CD4-positive, CD25-positive, alpha-beta regulatory T cell (primary cell): ENCODE results near the gene RTL10. TPM values are rescaled to one million over a fixed set of nuclear protein-coding genes. Genes with fewer than 3 reads are reported as not detected.
"Not testable (repeated sequence)": the region's sequence is repeated elsewhere in the genome, so short reads cannot be mapped to it uniquely, and the experiment has no call there.

Experiments used
- ATAC-seq, 2 donors: fragments of 150-1000 bp; cut with Tn5 transposase; one replicate each; pipeline ENCODE4 v1.10.0; 2021; ENCODE audit warnings: low read depth in 2 of 2, moderate number of reproducible peaks in 2 of 2, moderate library complexity in 1 of 2
- DNase-seq, 3 donors: peaks; one replicate each; pipeline versions ENCODE4 v3.0.0 to v3.0.0-alpha.2; 2012 to 2022; ENCODE audit warnings: mixed read lengths in 1 of 3
- H3K27ac ChIP-seq: one replicate; pipeline ENCODE4 v1.7.0; 2013; ENCODE audit warnings: mild to moderate bottlenecking, low read length; ENCODE audit not compliant: insufficient read depth, poor library complexity, severe bottlenecking
- H3K27me3 ChIP-seq: one replicate; pipeline ENCODE4 v1.7.0; 2013; ENCODE audit warnings: low read length; ENCODE audit not compliant: control insufficient read depth, insufficient read depth
- H3K36me3 ChIP-seq: one replicate; pipeline ENCODE4 v1.7.0; 2013; ENCODE audit warnings: mild to moderate bottlenecking, low read length, moderate library complexity; ENCODE audit not compliant: control insufficient read depth, insufficient read depth
- H3K4me1 ChIP-seq: 2 replicates; pipeline ENCODE4 v1.7.0; 2013; ENCODE audit warnings: mild to moderate bottlenecking, low read length; ENCODE audit not compliant: insufficient read depth, control insufficient read depth, poor library complexity, severe bottlenecking
- H3K4me3 ChIP-seq: one replicate; pipeline ENCODE4 v1.7.0; 2013; ENCODE audit warnings: low read depth, mild to moderate bottlenecking, low read length, moderate library complexity
- H3K9me3 ChIP-seq, 2 experiments: 1 replicate in 1 of 2; 2 replicates in 1 of 2; pipeline ENCODE4 v1.7.0; 2013; ENCODE audit warnings: low read length in 2 of 2, mild to moderate bottlenecking in 1 of 2, moderate library complexity in 1 of 2; ENCODE audit not compliant: control insufficient read depth in 2 of 2
- H3K27ac Mint-ChIP-seq, 3 donors: one replicate each; pipeline ENCODE4 v1.8.0; 2020 to 2022; ENCODE audit warnings: mild to moderate bottlenecking in 3 of 3, mixed read lengths in 3 of 3, moderate library complexity in 2 of 3
- H3K27me3 Mint-ChIP-seq: one replicate; pipeline ENCODE4 v1.8.0; 2022; ENCODE audit warnings: mild to moderate bottlenecking, mixed read lengths
- H3K36me3 Mint-ChIP-seq: one replicate; pipeline ENCODE4 v1.8.0; 2020; ENCODE audit warnings: mixed read lengths
- H3K4me1 Mint-ChIP-seq, 4 donors: one replicate each; pipeline ENCODE4 v1.8.0; 2020 to 2022; ENCODE audit warnings: mixed read lengths in 4 of 4, mild to moderate bottlenecking in 1 of 4
- H3K4me3 Mint-ChIP-seq, 4 donors: one replicate each; pipeline ENCODE4 v1.8.0; 2020 to 2022; ENCODE audit warnings: mild to moderate bottlenecking in 4 of 4, mixed read lengths in 4 of 4, moderate library complexity in 3 of 4
- H3K9me3 Mint-ChIP-seq, 7 donors: one replicate each; pipeline ENCODE4 v1.8.0; 2020 to 2022; ENCODE audit warnings: mixed read lengths in 7 of 7, mild to moderate bottlenecking in 3 of 7, moderate library complexity in 2 of 7
- polyA plus RNA-seq, 4 donors: library from polyadenylated mRNA; unstranded; fragments of 300-500 nt; fragmentation: Illumina TruSeq; gene quantifications; one replicate each; pipeline ENCODE4 v1.2.3, GENCODE V29; 2021
- total RNA-seq: library from RNA; stranded (reverse); gene quantifications from one replicate; pipeline ENCODE4 v1.2.3, GENCODE V29; 2022

RTL10 gene
- total and polyA plus RNA-seq, 5 donors from 2014 or later = 7.5 to 18.8 (median 12.2) TPM

DNA sequence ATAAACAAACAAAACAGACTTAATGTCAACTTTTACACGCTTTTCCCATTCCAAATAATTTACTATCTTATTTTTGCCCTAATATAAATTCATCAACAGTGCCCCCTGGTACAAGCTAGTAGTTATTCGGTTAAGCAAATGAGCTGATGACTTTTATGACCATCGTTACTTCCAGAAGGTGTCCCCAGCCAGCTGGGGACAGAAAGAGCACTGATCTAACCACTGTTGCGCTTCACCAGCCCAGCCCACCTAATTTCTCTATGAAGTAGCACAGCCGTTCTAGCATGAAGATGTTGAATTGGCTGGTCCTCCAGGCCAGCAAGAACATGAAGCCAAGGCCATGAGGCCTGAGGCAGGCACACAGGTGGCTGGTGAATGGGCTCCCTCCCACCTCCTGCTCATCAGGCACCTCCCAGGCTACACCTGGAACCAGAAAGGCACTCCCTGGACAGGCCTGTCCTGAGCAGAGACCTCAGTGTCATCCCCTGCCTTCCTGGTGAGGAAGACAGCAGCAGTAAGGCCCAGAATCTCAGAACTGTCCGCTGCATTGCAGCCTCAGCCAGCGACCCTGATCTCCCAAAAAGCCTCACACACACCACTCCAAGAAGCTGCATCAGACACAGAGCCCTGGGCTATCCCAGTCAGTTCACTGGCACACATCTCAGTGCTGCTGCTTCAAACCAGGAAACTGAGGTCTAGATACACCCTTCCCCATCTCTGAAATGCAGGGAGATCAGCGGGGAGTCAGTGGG is 12.9 kb downstream of the RTL10 start:
- Mint-ChIP-seq H3K4me1 (peaks cover 5 to 49% (median 18%) of the 10 kb centered on the region in 4 donors), H3K9me3 (peaks cover 0 to 1% (median 0%) of the 10 kb centered on the region in 7 donors), H3K36me3 (no peaks in the 10 kb centered on the region), H3K27ac (peak overlapping the region in 1 of 3 donors; percentile 38), H3K27me3 (no peaks in the 10 kb centered on the region), H3K4me3 (peak overlapping the region in 1 of 4 donors; percentile 19)
- Histone ChIP-seq H3K27ac (no peak overlapping the region), H3K9me3 (no peaks in the 10 kb centered on the region), H3K4me3 (no peak overlapping the region), H3K4me1 (peaks cover 18% of the 10 kb centered on the region), H3K36me3 (peaks cover 3% of the 10 kb centered on the region), H3K27me3 (no peaks in the 10 kb centered on the region)
- ATAC-seq (no peak), DNase-seq (no peak)

DNA sequence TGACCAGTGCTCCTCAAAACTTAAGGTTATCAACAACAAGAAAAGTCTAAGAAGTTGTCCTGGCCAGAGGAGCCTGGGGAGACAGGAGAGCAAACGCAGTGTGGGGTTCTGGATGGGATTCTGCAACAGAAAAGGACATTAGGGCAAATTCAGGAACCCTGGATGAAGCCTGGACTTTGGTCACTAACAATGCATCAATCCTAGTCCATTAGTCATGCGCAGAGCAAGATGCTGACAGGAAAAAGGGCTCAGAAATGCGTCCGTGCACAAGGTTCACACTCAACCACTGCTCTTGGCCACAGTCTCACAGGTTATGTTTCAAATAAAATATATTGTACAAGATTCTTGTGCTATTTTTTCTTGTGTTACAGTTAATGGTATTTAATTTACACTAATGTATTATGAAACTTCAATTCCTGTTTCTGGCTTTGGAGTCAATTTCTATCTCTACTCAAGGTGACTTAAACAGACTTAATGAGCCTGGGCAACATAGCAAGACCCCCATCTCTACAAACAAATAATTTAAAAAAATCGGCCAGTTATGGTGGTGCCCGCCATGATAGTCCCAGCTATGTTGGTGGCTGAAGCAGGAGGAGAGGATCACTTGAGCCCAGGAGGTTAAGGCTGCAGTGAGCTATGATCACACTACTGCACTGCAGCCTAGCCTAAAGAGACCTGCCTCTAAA is 13.6 kb downstream of the RTL10 start:
- Mint-ChIP-seq H3K27me3 (no peaks in the 10 kb centered on the region), H3K27ac (peak overlapping the region in 2 of 3 donors; percentile 38 to 41), H3K4me1 (peaks cover 11 to 47% (median 22%) of the 10 kb centered on the region in 4 donors), H3K4me3 (no peak overlapping the region), H3K36me3 (no peaks in the 10 kb centered on the region), H3K9me3 (peaks cover 0 to 1% (median 0%) of the 10 kb centered on the region in 7 donors)
- ATAC-seq (no peak), DNase-seq (no peak)
- Histone ChIP-seq H3K4me3 (no peak overlapping the region), H3K27ac (no peak overlapping the region), H3K27me3 (no peaks in the 10 kb centered on the region), H3K36me3 (peaks cover 3% of the 10 kb centered on the region), H3K9me3 (no peaks in the 10 kb centered on the region), H3K4me1 (peaks cover 18% of the 10 kb centered on the region)

DNA sequence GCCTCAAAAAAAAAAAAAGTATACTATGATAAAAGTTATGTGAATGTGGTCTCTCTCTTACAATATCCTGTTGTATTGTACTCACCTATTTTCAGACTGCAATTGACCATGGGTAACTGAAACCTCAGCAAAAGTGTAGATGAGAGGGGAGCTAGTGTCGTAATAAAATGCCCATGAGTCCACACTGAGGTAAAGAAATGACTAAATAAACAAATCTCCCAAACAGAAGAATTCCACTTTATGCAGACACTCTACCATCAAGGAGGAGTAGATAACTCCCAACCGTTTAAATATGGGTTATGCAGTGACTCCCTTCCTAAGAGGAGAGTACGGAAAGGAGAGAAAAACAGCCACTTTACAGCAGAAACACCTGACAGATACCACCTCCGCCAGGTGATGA is 14.6 kb downstream of the RTL10 start:
- Histone ChIP-seq H3K4me1 (peaks cover 11% of the 10 kb centered on the region), H3K27ac (no peak overlapping the region), H3K36me3 (peaks cover 3% of the 10 kb centered on the region), H3K4me3 (no peak overlapping the region), H3K9me3 (no peaks in the 10 kb centered on the region), H3K27me3 (no peaks in the 10 kb centered on the region)
- Mint-ChIP-seq H3K36me3 (no peaks in the 10 kb centered on the region), H3K27me3 (no peaks in the 10 kb centered on the region), H3K27ac (peak overlapping the region in 1 of 3 donors; percentile 41), H3K9me3 (no peaks in the 10 kb centered on the region), H3K4me3 (no peak overlapping the region), H3K4me1 (peaks cover 17 to 45% (median 24%) of the 10 kb centered on the region in 4 donors)
- DNase-seq (no peak), ATAC-seq (no peak)

DNA sequence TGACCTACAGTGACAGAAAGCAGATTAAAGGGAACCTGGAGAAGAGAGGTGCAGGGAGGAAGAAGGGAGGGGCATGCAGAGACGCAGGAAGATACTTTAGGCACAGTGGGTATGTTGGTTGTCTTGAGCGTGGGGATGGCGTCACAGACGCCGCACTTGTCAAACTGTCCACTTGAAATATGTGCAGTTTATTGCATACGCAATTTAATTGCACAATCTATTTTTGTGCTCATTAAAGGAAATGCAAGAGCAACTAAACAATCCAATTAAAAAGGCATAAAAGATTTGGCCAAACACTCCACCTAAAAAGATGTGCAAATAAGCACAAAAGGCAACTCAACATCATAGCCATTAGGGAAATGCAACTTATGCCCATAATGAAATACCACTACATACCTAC is 16.8 kb downstream of the RTL10 start:
- Mint-ChIP-seq H3K4me1 (peaks cover 29 to 44% (median 32%) of the 10 kb centered on the region in 4 donors), H3K27ac (no peak overlapping the region), H3K4me3 (no peak overlapping the region), H3K27me3 (no peaks in the 10 kb centered on the region), H3K36me3 (no peaks in the 10 kb centered on the region), H3K9me3 (no peaks in the 10 kb centered on the region)
- Histone ChIP-seq H3K9me3 (no peaks in the 10 kb centered on the region), H3K27ac (no peak overlapping the region), H3K27me3 (no peaks in the 10 kb centered on the region), H3K4me3 (no peak overlapping the region), H3K4me1 (no peaks in the 10 kb centered on the region), H3K36me3 (peaks cover 3% of the 10 kb centered on the region)
- ATAC-seq = no peak
- no peak for DNase-seq

DNA sequence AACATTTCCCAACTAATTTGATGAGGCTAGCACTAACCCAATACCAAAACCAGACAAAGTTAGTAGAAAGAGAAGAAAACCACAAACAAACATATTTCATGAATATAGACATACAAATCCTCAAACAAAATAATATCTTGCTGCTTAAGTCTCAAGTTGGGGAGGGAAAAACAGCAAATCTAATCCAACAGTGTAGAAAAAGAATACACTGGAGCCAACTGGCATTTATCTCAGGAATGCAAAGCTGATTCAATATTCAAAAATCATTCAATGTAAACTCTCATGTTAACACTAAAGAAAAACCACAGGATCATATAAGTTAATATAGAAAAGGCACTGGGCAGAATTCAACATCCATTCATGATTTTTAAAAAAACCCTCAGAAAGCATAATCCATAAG is 18.2 kb downstream of the RTL10 start:
- peaks cover 26 to 45% (median 34%) of the 10 kb centered on the region in 4 donors for H3K4me1 Mint-ChIP-seq
- ATAC-seq (no peak), DNase-seq (no peak)
- H3K4me1 ChIP-seq = no peaks in the 10 kb centered on the region
- peaks cover 3% of the 10 kb centered on the region for H3K36me3 ChIP-seq
- no peaks in the 10 kb centered on the region for H3K27me3 ChIP-seq
- H3K9me3 Mint-ChIP-seq = no peaks in the 10 kb centered on the region
- H3K4me3 Mint-ChIP-seq = no peak overlapping the region
- H3K9me3 ChIP-seq = no peaks in the 10 kb centered on the region
- no peaks in the 10 kb centered on the region for H3K36me3 Mint-ChIP-seq
- no peak overlapping the region for H3K4me3 ChIP-seq
- H3K27ac ChIP-seq = no peak overlapping the region
- H3K27ac Mint-ChIP-seq = no peak overlapping the region
- no peaks in the 10 kb centered on the region for H3K27me3 Mint-ChIP-seq

DNA sequence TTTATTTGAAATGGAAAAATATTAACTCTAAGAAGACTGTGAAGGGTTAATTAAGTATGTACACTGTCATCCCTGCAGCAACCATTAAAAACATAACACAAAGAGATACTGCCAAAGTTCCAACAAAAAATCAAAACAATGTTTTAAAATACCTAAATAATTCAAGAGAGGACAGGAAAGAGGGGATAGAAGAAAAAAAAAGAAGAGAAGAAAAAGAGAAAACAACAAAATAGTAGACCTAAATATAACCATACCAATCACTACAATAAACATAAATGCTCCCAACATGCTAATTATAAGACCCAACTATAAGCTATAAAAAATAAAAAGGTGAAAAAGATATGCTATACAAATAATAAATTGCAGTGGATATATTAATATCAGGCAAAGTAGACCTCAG is 20.1 kb downstream of the RTL10 start:
- no peaks in the 10 kb centered on the region for H3K36me3 ChIP-seq
- H3K27ac ChIP-seq = no peak overlapping the region
- no peaks in the 10 kb centered on the region for H3K27me3 ChIP-seq
- Mint-ChIP-seq H3K4me1 (peaks cover 24 to 41% (median 34%) of the 10 kb centered on the region in 4 donors), H3K4me3 (peak overlapping the region in 1 of 4 donors; percentile 61), H3K27me3 (no peaks in the 10 kb centered on the region), H3K36me3 (no peaks in the 10 kb centered on the region), H3K27ac (peak overlapping the region in 1 of 3 donors; percentile 42), H3K9me3 (no peaks in the 10 kb centered on the region)
- DNase-seq (no peak), ATAC-seq (no peak)
- H3K4me1 ChIP-seq = no peaks in the 10 kb centered on the region
- H3K9me3 ChIP-seq = no peaks in the 10 kb centered on the region
- H3K4me3 ChIP-seq = no peak overlapping the region

DNA sequence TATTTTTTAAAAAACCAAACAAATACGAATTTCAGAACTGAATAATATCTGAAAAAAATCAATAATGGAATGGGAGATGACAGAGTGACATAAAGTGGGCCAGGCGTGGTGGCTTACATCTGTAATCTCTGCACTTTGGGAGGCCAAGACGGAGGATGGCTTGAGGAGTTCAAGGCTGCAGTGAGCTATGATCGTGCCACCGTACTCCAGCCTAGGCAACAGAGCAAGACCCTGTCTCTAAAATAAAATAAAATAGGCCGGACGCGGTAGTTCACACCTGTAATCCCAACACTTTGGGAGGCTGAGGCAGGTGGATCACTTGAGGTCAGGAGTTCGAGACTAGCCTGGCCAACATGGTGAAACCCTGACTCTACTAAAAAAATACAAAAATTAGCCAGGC is 21.3 kb downstream of the RTL10 start:
- not testable (repeated sequence) for ATAC-seq, DNase-seq, H3K36me3 ChIP-seq, H3K4me3 Mint-ChIP-seq, H3K36me3 Mint-ChIP-seq, H3K4me3 ChIP-seq, H3K27me3 ChIP-seq, H3K4me1 ChIP-seq, H3K9me3 ChIP-seq, H3K27ac ChIP-seq, H3K9me3 Mint-ChIP-seq, H3K27me3 Mint-ChIP-seq
- Mint-ChIP-seq H3K27ac (peak overlapping the region in 1 of 3 donors; percentile 67), H3K4me1 (peaks cover 24 to 39% (median 34%) of the 10 kb centered on the region in 4 donors)
